Heart right ventricle (tissue), 16 donors: Measurements from ENCODE around the gene UBE2I. TPM values are rescaled to one million over a fixed set of nuclear protein-coding genes. Genes with fewer than 3 reads are reported as not detected.

Experiments used
- ATAC-seq, 8 donors: fragments of 200-7000 bp; cut with Tn5 transposase; one replicate each; pipeline ENCODE4 v1.9.1; 2020; ENCODE audit warnings: mild to moderate bottlenecking in 8 of 8, moderate library complexity in 8 of 8, moderate number of reproducible peaks in 1 of 8
- DNase-seq, 2 donors: peaks; one replicate each; pipeline ENCODE4 v3.0.0-alpha.2; 2020
- H3K27ac ChIP-seq, 10 donors: fragments of 200-600 bp; sonication (generic) in 2 of 10; one replicate each; pipeline versions ENCODE4 v1.5.0 to v1.8.0; 2020 to 2022; ENCODE audit warnings: mild to moderate bottlenecking in 3 of 10
- H3K27me3 ChIP-seq, 7 donors: fragments of 200-600 bp; one replicate each; pipeline ENCODE4 v1.8.0; 2021 to 2022; ENCODE audit warnings: mild to moderate bottlenecking in 2 of 7
- H3K36me3 ChIP-seq, 9 donors: fragments of 200-600 bp; sonication (generic) in 1 of 9; one replicate each; pipeline versions ENCODE4 v1.5.0 to v1.8.0; 2020 to 2022; ENCODE audit warnings: mild to moderate bottlenecking in 2 of 9
- H3K4me1 ChIP-seq, 9 donors: fragments of 200-600 bp; sonication (generic) in 1 of 9; one replicate each; pipeline versions ENCODE4 v1.5.0 to v1.8.0; 2020 to 2022; ENCODE audit warnings: mild to moderate bottlenecking in 4 of 9
- H3K4me3 ChIP-seq, 10 donors: fragments of 200-600 bp; sonication (generic) in 2 of 10; one replicate each; pipeline versions ENCODE4 v1.5.0 to v1.8.0; 2020 to 2022; ENCODE audit warnings: mild to moderate bottlenecking in 7 of 10, moderate library complexity in 2 of 10
- H3K9me3 ChIP-seq, 11 donors: fragments of 200-600 bp in 10 of 11; sonication (generic) in 2 of 11; one replicate each; pipeline versions ENCODE4 v1.5.0 to v1.8.0; 2013 to 2022; ENCODE audit warnings: mild to moderate bottlenecking in 2 of 11, control low read depth in 1 of 11, moderate library complexity in 1 of 11
- WGBS, 2 donors: extraction: QIAGEN DNeasy Blood & Tissue Kit; methylation state at CpG; one replicate each; pipeline ENCODE4 v1.1.7; 2013; ENCODE audit warnings: inconsistent platforms in 1 of 2; 5-methylcytosine and 5-hydroxymethylcytosine counted together
- intact Hi-C, 10 donors: fragments of 100-400 bp; cut with DNase I; formaldehyde crosslinking; loops; one replicate each; pipeline versions ENCODE4 v1.11.1 to v1.14.2; 2022
- polyA plus RNA-seq, 2 donors: library from polyadenylated mRNA; stranded (reverse); fragments of 200-250 nt; gene quantifications; one replicate each; pipeline ENCODE4 v1.2.3, GENCODE V29; 2013
- total RNA-seq, 10 donors: library from RNA; stranded (reverse); fragmentation: NEBNext Ultra II Directional in 3 of 10; extraction: Animal tissue kit (Norgen Biotek cat#: 25700) in 3 of 10; gene quantifications; one replicate each; pipeline versions ENCODE4 v1.2.1 to v1.2.4, GENCODE V29; 2021 to 2023
- TF ChIP-seq, protein P1 (sequence below), 9 donors: fragments of 200-600 bp; sonication (generic) in 2 of 9; IDR thresholded peaks; one replicate each; pipeline versions ENCODE4 v1.5.0 to v1.8.0; 2021 to 2022; ENCODE audit warnings: antibody characterized with exemption in 9 of 9, mild to moderate bottlenecking in 5 of 9, moderate library complexity in 1 of 9
- donor health status: Arrhythmogenic right ventricular cardiomyopathy.
- donor health status: ischemic (EF 13 %, LVEDD 7.1; RV severe dilation, severe dysfunction).
- donor health status: healthy with polysubstance abuse.
- donor health status: DM: no; HTN: yes; CAD: no.
- donor health status: DM: no; HTN: no; CAD: no.
- donor health status: ischemic (EF 25% LVEDD 6.9; RV normal size, moderate dysfunction).
- donor health status: ischemic (EF 25% LVEDD 5.7; RV mildly dilated, moderate dysfunction).
- donor health status: healthy.
- donor health status: DM: yes; HTN: yes; CAD: no.
- donor health status: Ischemic cardiomyopathy.
- donor health status: ischemic (EF 35%, LVEDD 5.7; RV mildly dilated, moderate dysfunction).
- donor health status: nonischemic (EF 11% LVEDD 7.7; RV severe dilation, severe dysfunction).
- donor health status: DM: yes; HTN: yes; CAD: no.
- donor health status: PGD.
- donor health status: ischemic (EF 29% LVEDD 5.4; RV normal size, mild dysfunction).
- donor health status: nonischemic (EF 23%, LVEDD 6.1; RV moderate dilation, normal function).

UBE2I gene
- total and polyA plus RNA-seq, 12 donors, result 63.1 to 99.8 (median 83.6) TPM

DNA sequence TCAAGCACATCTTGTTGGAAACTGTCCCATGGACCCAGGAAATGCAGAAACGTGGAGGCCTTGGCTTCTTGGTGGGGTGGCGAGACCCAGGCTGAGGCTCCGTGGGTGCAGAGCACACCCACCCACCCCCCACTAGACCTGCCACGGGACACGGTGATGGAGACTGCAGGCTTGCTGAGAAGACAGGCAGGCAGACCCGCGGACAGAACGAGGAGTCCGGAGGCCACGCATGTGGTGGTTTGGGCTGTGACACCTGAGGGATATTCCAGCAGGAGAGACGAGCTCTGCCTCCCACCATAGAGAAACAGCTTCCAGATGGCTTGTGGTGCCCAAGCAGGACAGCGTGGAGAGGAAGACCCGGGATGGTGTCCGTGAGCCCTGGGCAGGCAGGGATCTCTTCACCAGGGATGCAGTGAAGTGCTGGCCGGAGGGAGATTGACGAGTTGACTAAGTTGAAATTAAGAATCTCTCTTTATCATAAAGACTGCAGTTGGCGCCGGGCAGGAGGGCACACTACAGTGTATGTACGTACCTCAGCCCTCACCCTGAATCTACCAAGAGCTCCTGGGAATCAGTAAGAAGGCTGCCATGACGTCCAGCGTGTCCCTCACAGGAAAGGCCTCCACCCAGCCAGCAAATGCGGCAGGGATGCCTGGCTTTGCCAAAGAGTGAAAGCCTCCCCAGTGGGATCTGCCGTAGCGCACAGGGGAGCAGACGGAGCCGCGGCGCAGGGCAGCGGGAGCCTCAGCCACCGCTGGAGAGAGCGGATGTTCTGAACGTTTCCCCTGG lies 8.2 kb downstream of the UBE2I start:
- peaks cover 5 to 100% (median 71%) of the 10 kb centered on the region in 9 donors for H3K36me3 ChIP-seq
- TF ChIP-seq, protein P1, sequence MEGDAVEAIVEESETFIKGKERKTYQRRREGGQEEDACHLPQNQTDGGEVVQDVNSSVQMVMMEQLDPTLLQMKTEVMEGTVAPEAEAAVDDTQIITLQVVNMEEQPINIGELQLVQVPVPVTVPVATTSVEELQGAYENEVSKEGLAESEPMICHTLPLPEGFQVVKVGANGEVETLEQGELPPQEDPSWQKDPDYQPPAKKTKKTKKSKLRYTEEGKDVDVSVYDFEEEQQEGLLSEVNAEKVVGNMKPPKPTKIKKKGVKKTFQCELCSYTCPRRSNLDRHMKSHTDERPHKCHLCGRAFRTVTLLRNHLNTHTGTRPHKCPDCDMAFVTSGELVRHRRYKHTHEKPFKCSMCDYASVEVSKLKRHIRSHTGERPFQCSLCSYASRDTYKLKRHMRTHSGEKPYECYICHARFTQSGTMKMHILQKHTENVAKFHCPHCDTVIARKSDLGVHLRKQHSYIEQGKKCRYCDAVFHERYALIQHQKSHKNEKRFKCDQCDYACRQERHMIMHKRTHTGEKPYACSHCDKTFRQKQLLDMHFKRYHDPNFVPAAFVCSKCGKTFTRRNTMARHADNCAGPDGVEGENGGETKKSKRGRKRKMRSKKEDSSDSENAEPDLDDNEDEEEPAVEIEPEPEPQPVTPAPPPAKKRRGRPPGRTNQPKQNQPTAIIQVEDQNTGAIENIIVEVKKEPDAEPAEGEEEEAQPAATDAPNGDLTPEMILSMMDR (IDR thresholded peaks at IDR 0.05), result no peak
- H3K4me1 ChIP-seq, result peaks cover 4 to 19% (median 9%) of the 10 kb centered on the region in 9 donors
- DNase-seq (no peak), ATAC-seq (no peak)
- intact Hi-C loops, result loop anchor here in 1 of 10 donors (10.0 kb wide), 1 partner anchor 87 kb away; no protein-coding TSS in a partner anchor
- 88 to 89% methylated on average over 32 of the region's 32 CpGs for WGBS, 2 donors
- no peak overlapping the region for H3K4me3 ChIP-seq
- no peak overlapping the region for H3K27ac ChIP-seq
- no peaks in the 10 kb centered on the region for H3K9me3 ChIP-seq
- no peaks in the 10 kb centered on the region for H3K27me3 ChIP-seq

DNA sequence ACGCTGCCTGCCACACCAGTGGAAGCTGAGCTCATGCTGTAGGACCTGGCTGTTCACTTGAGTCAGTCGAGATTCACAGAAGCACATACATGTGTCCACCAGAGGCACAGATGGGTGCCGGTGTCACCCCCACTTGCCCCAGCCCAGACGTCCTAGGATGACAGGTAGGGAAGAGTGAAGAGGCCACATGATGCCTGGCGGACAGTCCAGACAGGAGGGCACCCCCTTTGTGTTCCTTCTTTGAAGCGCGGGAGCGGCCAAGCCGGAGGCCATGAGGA lies 8.8 kb downstream of the UBE2I start:
- no peak overlapping the region for H3K27ac ChIP-seq
- no peak overlapping the region for H3K4me3 ChIP-seq
- TF ChIP-seq, protein P1 (IDR thresholded peaks at IDR 0.05), result no peak
- H3K36me3 ChIP-seq, result peaks cover 5 to 99% (median 71%) of the 10 kb centered on the region in 9 donors
- no peaks in the 10 kb centered on the region for H3K9me3 ChIP-seq
- intact Hi-C loops, result loop anchor here in 1 of 10 donors (10.0 kb wide), 1 partner anchor 87 kb away; no protein-coding TSS in a partner anchor
- no peaks in the 10 kb centered on the region for H3K27me3 ChIP-seq
- ATAC-seq, result no peak
- 79 to 80% methylated on average over 9 of the region's 9 CpGs for WGBS, 2 donors
- peaks cover 0 to 14% (median 5%) of the 10 kb centered on the region in 9 donors for H3K4me1 ChIP-seq
- DNase-seq, result no peak

DNA sequence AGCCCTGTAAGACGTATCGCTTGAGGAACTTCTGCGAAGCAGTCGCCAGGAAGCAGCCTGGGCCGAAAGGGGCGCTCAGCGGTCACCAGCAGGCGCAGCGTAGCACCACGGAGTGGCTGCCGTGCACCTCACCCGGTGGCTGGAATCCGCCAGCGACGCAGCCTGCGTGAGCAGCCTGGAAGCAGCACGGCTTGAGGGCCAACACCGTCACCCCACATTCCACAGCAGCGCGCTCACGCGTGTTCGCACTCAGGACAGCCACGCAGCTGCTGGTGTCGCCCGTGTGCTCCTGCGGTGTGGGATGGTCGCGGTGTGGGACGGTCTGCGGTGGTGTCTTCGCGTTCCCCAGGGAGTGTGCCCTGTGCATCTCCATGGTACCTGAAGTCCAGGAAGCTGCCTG lies 9.6 kb downstream of the UBE2I start:
- TF ChIP-seq, protein P1 (IDR thresholded peaks at IDR 0.05), result no peak
- WGBS, 2 donors, result 90 to 94% methylated on average over 33 of the region's 33 CpGs
- H3K9me3 ChIP-seq, result no peaks in the 10 kb centered on the region
- no peak overlapping the region for H3K4me3 ChIP-seq
- H3K36me3 ChIP-seq, result peaks cover 5 to 100% (median 77%) of the 10 kb centered on the region in 9 donors
- H3K4me1 ChIP-seq, result peaks cover 0 to 5% (median 0%) of the 10 kb centered on the region in 9 donors
- no peak for DNase-seq
- H3K27me3 ChIP-seq, result no peaks in the 10 kb centered on the region
- ATAC-seq, result no peak
- no peak overlapping the region for H3K27ac ChIP-seq
- intact Hi-C loops, result loop anchor here in 1 of 10 donors (10.0 kb wide), 1 partner anchor 86 kb away; no protein-coding TSS in a partner anchor

DNA sequence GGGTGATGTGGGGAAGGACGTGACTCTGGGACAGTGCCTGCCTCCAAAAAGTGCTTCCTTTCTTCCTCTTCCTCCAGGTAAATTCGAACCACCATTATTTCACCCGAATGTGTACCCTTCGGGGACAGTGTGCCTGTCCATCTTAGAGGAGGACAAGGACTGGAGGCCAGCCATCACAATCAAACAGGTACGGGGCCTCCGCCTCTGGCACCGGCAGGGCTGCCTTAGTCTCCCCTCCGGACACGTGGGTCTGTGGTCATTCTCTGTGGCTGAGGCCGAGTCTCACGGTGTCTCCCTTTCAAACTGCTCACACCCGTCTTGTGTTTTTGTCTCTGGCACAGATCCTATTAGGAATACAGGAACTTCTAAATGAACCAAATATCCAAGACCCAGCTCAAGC lies 10.7 kb downstream of the UBE2I start:
- DNase-seq, result no peak
- Histone ChIP-seq H3K9me3 (no peaks in the 10 kb centered on the region), H3K4me3 (no peak overlapping the region), H3K36me3 (peaks cover 5 to 100% (median 76%) of the 10 kb centered on the region in 9 donors), H3K27me3 (no peaks in the 10 kb centered on the region), H3K4me1 (no peaks in the 10 kb centered on the region), H3K27ac (no peak overlapping the region)
- WGBS, 2 donors, result 84 to 95% methylated on average over 11 to 12 of the region's 12 CpGs
- intact Hi-C loops, result no loop called here
- TF ChIP-seq, protein P1 (IDR thresholded peaks at IDR 0.05), result no peak
- no peak for ATAC-seq
